HG02840 (cell line): Measurements from ENCODE around the gene APOH.

Experiments used
- ATAC-seq: cut with Tn5 transposase; IDR thresholded peaks from one replicate; pipeline ENCODE4 v1.9.1; 2021; ENCODE audit warnings: mild to moderate bottlenecking, moderate library complexity, moderate number of reproducible peaks; ENCODE audit not compliant: unreplicated experiment, low FRiP score

The APOH gene

DNA sequence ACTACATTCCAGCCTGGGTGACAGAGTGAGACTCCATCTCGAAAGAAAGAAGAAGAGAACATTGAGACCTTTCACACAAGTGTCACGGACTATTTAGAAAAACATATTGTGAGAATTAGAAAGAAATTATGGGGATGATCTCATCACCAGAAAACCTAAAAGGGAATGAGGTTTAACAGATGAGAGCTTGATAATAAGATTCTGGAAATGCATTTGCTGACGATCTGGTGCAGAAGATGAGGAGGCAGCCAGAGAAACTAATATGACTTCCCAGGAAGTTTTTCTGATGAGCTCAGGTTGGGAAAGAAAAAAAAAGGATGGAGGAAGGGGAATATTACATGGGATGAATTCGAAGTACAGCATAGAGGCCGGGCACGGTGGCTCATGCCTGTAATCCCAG is 10.8 kb upstream of the APOH start:
- ATAC-seq, result no peak

DNA sequence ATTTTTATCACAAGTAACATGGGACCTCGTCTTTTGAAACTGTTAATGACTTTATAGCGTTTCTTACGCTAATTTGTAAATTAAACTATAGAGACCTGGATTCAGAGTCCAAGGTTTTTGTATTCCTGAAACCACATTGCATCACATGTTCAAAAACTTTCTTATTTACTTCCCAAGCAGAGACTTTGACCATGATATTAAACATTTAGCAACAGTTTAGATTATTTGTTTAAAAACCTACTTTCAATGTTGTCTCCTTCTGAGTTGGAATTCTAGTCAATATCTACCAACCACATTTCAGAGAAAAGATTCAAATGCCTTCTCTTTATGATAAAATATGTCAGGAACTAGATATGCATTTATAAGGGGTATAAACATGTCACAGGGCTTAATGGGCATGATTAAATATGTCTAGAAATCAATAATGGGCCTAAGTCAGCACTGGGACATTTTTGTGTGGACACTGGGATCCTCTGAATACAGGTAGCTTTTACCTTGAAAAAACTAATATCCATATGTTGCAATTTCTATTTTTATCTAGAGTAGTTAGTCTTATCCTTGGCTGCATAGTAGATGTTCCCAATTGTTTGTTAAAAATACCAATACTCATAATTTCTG is 6.3 kb upstream of the APOH start:
- ATAC-seq, result no peak

DNA sequence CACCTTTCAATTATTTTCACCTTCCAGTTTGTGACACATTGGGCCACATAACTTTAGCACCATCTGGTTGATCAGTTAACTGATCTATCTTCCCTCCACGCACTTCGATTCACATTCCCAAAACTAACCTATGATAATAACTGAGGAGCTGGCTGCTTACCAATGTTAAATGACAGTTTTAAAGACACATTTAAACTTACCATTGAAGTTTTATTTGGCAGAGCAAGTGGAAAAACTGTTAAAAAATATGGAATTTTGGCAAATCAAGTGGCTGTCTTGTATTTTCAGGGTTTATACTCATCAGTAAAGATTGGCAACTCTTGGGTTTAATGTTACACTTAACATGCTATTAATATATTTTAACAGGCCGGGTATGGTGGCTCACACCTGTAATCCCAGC is 5.4 kb upstream of the APOH start:
- ATAC-seq, result no peak

DNA sequence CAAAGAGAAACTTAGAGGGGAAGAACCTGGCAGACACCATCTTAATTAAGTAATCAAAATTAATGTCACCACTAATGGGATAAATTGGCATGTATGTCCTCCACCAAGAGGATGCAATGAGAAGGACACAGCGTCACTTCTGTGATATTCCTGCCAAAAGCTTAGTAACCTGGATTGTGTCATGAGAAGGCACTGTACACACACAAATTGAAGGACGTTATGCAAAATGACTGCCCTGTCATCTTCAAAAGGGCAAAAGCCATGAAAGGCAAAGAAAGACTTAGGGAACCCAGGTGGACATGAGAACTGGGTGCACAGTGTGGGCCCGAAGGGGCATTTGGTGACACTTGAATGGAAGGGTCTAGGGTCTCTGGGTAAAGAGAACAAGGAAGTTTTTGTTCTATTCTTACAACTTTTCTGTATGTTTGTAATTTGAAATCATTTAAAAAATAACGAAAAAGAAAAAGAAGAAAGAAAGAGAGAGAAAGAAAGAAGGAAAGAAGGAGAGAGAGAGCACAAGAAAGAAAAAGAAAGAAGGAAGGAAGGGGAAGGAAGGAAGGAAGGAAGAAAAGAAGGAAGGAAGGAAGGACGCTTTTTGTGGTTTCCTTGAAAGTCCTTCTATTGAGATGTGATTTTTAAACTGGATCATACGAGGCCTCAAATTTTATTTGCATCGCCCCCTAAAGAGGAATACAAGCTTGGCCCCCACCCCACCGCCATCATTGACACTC is 4.0 kb upstream of the APOH start:
- no peak for ATAC-seq

DNA sequence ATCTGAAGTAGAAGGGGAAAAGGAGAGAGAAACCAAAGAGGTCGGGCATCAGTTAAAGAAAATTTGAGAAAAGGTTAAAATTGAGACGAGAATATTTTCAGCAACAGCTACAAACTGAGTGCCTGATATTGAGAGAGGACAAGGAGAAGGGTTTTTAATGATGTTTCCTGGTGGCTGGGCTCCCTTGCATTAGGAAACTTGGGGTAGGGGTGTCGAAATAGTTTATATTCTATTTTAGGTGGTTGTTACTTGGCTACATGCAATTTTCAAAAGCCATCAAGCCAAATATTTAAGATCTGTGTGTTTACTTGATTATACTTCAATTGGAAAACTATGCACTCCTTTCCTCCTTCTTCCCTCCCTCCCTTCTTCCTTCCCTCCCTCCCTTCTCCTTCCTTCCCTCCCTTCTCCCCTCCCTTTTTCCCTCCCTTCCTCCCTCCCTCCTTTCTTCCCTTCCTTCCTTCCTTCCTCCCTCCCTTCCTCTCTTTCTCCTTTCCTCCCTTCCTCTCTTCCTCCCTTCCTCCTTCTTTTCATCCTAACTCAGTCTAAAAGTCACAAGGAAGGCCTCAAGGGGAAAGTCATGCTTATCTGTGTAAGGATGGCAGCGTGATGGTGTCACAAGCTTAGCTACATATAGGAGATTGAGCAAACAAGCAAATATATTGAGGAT is 1.8 kb upstream of the APOH start:
- ATAC-seq, result no peak

DNA sequence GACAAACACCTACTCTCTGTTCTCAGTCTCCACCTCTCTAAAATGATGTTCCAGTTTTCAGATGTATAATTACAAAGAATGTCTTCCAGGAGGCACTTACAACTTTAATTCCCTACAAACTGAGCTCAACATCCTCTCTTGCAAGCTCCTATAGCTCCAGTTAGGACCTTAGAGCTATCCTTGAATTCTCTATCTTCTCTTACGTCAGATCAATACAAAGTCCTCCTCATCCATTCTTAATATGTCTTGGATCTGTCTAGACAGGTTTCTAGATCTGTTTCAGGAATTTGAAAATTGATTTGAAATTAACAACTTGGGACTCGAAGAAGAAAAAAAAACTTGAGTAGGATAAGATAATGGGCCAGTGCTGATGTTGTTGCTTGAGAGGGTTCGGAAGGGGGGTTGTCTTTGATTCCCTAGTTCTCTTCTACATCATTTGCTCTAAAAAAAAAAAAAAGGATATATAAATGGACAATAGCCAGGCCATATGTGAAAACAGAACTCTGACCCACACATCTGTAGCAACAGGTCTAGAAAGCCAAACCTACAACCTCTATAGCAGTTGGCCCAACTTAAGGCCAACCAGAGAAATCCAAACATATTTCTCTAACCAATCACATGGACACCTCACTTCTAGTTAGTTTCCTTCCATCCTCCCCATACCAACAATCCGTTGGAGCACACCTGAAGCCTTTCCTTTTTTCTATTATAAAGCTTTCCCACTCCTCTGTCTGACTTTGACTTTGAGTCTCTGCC is 746 bp upstream of the APOH start:
- ATAC-seq, result no peak

DNA sequence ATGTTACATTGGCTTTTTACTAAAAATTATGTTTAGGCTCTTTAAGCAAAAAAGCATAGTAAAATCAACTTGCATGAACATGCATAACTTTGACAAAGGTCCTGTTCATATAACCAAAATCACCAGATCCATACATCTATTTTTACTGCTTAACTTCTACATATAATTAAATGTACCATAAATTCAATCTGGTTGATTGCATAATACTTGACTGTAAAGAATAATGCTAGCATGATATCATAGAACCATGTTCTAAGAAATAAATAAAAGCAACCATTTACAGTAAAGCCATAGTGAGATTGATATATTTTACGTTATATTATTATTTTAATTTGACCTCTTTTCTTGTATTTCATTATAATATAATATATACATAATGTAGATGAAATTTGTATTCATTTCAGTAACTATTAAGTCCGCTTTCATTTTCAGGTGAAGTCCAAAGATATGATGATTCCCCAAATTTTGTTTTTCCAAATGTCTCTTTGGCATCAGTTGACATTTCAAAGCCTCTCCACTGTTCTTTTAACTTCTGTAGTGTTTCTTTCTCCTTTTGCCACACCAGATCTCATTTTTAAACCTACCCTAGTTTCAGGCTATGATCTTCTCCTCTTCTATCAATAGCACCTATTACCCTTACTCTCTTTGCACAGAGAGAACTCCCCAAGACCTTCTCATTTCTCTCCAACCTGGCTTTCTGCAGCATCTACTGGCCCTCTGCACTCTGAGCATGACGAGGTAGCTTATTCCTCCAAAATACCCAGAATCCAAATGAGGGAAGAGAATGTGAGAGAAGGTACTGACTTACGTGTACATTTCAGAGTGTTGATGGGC is 1.8 kb downstream of the APOH start:
- ATAC-seq, result no peak

DNA sequence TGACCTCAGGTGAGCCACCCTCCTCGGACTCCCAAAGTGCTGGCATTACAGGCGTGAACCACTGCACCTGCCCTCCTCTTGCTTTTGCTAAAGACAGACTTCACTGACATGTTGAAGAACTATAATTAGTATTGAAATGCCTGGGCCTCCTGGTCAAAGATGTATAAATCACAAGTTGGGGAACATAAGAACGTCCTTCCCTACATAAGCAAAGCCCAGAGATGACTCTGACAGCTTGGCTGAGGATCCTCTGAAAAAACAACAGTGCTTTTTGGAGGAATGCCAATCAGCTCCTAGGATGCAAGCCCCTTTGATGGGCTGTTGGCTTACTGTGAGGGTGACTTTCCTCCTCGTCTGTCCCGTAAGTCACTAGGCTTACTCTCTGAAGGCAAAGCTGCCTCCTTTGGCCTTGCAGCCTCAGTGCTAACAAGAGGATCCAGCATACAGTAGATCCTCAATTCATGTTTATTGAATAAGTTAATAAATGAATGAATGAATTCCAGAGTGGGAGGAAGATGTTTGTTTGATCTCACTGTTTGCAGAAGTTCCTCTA is 6.3 kb downstream of the APOH start:
- no peak for ATAC-seq

DNA sequence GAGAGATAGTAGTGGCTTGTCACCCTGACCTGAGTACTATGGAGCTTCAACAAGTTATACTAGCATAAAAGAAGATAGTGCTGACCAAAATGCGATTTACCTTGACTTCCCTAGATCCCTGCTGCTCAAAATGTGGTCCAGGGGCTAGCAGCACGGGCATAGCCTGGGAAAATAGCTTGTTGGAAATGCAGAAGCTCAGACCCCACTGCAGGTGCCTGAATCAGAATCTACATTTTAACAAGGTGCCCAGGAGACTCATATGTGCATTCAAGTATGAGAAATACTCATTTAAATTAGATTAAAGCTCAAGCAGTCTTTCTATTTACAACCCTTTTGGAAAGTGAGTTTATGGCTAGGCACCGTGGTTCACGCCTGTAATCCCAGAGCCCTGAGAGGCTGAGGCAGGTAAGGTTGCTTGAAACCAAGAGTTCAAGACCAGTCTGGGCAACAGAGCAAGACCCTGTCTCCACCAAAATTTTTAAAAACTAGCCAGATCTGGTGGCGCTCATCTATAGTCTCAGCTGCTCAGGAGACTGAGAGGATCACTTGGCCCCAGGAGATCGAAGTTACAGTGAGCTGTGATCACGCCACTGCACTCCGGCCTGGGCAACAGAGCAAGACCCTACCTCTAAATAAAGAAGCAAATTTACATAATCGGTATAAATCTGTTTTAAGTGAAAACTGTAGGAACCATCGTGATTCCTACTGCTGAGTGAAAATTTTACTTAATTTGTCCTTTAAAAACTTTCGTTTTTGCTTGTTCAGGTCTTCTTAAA is 7.3 kb downstream of the APOH start:
- ATAC-seq, result no peak

DNA sequence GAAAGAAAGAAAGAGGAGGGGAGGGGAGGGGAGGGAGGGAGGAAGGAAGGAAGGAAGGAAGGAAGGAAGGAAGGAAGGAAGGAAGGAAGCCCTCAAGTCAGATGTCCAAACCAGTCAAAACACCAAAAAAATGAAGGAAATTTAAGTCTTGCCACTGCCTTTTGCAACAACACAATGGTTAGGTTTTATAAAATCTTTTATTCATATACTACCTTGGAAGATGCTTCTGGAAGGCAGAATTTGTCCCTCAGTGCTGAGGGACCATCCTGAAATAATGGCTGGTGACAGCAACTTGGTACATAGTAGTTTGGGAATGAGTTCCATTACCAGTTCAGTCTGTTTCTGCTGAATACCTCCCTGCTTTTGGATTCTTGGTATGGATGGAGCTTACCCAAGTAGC is 7.9 kb downstream of the APOH start:
- no peak for ATAC-seq

DNA sequence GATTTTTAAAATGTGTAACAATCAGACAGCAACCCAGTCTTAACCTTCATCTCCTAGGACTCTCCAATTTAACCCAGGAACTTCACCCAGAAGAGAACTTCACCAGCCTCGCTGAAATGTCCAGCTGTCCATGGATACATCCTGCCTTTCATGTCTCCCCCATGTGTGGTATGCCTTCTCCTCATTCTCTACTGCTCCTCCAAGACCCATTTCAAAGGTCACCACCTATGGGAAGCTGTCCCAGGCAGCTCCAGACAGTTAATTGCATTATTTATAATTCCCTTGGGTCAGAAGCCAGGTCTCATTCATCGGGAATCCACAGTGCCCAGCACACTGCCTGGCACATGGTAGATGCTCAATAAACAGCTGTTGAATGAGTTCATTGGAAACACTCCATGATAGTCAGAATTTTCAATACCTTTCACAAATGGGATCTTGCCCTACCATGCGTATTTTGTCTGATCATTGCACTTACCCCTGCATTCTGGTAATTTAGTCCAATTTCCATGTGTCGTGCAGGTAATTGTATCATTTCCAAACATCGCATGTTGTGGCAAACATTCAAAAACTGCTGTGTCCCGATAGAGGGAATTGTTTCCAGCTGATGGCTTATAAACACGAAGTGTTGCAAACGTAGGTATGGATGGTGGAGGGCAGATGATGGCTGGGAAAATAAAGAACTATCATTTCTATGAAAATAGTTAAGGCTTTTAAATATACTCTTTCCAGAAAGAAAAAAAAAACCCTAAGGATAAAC is 9.0 kb downstream of the APOH start:
- no peak for ATAC-seq

DNA sequence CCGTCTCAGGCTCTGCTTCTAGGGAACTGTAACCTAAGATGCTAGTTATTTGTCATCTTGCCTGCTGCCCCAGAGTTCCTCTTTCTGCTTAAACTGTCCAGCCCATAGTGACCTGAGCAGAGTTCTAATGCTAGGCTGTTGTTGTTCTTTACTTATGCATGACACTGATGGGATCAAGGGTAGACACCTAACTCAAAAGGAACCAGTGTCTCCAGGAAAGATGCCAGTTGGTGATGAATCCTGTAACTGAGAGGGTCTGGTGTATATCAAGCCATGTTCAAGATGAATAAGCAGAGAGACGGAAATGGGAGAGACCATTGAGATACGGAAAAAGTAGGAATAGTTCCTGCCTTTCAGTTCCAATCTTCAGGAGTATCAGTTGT is 13.7 kb downstream of the APOH start:
- no peak for ATAC-seq

DNA sequence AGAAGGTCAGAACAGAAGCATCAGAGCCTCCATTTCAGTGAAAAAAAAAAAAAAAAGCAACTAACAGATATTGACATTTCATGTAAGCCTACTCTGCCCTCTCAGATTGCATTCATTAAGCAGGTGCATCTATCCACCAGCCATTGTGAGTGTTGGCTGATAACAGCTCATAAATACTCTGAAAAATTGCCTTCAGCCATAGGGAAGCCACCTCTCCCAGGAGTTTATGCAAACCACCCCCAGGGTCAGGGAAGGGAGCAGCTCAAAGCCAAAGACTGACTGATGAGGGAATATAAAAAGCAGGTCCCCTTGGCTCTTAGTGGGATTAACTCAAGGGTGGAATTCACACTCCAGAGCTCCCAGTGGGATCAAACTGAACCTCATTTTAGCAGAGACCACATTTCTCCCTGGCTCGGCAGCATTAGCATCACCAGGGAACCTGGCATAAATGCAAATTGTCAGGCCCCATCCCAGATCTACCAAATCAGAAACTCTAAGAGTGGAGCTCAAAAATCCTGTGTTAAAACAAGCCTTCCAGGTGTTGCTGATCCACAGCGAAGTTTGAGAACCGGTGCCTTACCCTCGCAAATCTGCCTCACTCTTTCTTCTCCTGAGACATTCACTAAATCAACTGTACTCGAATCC is 14.2 kb downstream of the APOH start:
- no peak for ATAC-seq

DNA sequence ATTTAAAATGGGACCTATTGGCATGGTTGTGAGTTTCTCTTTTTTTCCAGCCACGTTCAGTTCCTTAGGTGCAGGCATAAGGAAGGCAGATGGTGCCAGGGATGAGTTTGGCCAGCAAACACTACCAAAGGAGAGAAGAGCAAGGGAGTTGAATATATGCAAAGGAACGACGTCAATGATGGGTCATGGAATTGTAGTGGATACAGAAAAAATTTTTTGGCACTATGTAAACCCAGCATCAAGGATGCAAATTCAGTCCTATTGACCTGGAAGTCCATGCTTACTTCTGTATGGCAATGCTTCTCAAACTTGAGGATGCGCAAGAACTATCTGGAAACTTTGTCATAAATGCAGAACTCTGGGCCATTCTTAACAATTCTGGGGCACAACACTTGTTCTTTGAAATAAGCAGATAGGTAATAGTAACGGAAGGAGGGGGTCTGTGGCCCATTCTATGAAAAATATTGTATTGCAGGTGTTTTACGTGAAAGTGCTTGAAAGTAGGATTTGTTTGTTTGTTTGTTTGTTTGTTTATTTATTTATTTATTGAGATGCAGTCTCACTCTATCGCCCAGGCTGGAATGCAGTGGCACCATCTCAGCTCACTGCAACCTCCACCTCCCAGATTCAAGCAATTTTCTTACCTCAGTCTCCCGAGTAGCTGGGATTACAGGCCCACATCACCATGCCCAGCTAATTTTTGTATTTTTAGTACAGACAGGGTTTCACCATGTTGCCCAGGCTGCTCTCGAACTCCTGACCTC is 18.0 kb downstream of the APOH start:
- no peak for ATAC-seq

DNA sequence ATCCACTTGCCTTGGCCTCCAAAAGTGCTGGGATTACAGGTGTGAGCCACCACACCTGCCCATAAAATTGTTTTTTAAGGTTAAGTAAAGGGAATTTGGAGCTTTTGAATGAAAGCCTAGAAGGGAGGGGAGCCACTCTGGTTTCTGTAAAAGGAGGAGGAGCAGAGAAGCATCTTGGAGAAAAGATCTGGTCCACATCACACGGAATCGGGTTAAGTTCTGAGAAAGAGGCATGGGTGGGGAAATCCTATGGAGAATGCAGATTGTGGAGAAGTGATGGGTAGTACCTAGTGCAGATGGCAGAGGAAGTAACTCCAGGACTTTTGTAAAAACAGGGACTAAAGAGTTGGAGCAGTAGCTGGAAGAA is 19.0 kb downstream of the APOH start:
- no peak for ATAC-seq

DNA sequence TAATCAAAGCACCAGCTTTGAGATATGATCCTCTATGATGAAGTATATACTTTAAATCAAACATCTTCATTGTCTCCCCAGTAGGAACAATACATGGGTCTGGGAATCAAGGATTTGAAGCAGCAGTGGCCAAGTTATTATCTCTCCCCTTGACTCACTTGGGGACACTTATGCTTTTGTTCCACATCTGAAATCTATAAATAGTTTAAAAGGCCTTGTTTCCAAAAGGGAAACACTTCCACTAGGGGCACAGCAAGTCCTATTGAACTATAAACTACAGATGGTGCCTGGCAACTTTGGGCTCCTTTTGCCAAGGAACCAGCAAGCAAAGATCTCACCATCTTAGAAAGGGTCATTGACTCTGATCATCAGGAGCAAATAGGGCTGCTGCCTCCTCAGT is 21.3 kb downstream of the APOH start:
- no peak for ATAC-seq

DNA sequence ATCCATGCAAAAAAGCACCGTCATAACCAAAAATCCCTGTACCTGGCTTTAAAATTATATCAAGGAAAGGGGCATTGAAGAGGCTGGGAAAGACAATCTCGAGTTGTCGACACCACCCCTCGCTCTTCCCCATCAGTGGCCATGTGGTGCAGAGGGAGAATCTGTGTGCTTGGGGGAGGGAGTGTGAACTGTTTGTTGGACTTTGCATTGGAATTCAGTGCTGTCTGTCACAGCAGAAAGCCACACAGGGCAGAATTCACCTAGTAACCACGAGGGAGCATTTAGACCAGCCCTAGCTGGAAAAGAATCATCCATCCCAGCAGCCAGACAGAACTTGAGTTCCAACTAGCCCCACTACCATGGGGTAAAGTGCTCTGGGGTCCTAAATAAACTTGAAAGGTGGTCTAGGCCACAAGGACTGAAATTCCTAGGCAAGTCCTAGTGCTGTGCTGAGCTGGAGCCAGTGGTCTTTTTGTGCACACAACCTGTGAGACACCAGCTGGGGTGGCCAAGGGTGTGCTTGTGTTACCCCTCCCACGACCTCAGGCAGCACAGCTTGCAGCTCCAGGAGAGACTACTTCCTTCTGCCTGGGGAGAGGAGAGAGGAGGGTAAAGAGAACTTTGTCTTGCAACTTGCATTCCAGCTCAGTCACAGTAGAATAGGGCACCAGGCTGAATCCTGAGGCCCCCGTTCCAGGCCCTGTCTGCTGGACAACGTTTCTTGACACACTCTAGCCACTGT is 25.8 kb downstream of the APOH start:
- ATAC-seq, result no peak
